ENCODE measurements around the gene PMEPA1.

Gene PMEPA1

GRCh38 chr20:57709823-57710799 is at the start of gene PMEPA1:
TSS of gene PMEPA1 (minus strand) at chr20:57710015. CDS start at chr20:57709582, 433 bp downstream.
- DNase-seq (ENCODE audit: low spot score): peak; percentile 90

- DNase-seq (ENCODE audit: low spot score): no peak
Measured at GRCh38 chr20:57757767-57758166, 48.0 kb upstream of the PMEPA1 start.

DNA sequence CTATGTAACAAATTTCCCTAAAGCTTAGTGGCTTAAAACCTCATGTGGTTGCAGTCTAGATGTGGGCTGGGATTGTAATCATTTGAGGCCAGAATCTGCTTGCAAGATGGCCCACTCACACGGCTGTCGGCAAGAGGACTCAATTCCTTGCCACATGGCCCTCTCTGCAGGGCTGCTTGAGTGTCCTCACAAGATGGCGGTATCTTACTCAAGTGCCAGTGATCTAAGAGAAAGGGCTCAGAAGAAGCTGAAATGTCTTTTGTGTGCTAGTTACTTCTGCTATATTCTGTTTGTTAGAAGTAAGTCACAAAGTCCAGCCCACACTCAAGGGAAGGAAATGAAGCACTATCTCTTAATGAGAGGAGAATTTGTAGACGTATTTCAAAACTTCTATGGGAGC is 47.1 kb upstream of the PMEPA1 start:
- no peak for DNase-seq (ENCODE audit: low spot score)

DNA sequence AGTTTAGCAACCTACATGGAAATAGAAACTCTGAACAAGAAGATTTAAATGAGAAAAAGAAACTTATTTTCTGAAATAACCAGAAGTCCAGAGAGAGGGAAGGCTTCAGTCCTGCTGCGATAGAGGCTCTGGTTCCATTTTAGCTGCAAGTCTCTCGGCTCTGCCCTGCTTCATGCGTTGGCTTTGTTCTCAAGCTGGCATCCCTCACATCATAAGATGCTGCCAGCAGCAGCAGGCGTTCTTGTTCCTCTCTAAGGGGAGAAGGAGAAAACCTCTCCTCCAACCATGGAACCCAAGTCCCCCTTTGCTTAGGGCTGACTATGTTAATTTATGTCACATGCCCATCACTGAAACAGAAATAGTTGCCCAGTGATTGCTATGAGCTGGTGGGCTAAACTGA is 46.4 kb upstream of the PMEPA1 start:
- DNase-seq (ENCODE audit: low spot score): no peak

GRCh38 chr20:57755609-57756008 is 45.8 kb upstream of the PMEPA1 start:
- no peak for DNase-seq (ENCODE audit: low spot score)

DNA sequence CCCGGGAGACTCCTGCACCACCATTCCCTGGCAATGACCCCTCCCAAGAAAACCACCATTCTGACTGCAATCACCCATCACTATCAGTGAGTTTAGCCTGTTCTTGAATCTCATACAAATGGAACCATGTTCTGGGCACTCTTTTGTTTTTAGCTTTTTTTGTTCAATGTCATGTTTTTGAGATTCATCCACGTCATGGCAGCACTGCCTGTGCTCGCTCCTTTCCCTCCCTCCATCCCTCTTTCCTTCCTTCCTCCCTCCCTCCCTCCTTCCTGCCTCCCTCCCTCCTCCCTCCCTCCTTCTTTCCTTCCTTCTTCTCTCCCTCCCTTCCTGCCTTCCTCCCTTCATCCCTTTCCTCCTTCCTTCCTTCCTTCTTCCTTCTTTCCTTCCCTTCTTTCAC is 44.4 kb upstream of the PMEPA1 start:
- DNase-seq (ENCODE audit: low spot score): no peak

DNA sequence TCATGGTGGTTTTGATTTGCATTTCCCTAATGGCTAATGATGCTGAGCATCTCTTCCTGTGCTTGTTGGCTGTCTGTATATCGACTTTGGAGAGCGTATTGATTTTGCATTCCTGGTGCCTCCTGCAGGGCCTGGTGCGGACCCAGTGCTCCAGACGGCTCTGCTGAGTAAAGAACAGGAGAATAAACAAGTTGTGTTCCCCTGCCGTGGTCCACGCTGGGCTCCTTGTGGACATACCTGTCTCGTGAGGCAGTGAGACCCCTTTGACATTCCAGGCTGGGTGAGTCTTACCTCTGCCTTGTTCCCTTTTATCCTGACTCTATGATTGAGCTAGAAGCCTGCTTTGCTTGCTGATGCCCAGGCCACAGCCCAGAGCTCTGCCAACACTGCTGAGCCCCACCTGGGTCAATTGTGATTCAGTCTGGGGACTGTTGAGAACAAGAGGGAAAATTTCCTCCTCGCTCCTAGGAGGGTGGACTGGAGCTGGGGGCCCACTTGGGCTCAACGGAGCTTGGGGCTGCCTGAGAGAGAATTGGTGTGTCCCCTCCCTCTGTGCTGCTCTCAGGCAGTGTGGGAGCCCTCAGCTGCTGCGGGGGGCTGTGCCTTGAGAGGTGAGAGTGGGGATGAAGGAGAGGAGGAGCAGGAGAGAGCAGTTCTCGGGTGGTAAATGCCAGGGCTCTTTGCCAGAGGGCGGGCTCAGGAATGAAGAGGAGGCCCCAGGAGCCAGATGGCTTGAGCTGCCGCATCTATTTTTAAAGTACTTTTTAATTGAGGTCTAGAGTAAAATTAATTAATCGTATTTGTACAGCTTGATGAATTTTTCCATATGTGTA is 43.7 kb upstream of the PMEPA1 start:
- no peak for DNase-seq (ENCODE audit: low spot score)

- no peak for DNase-seq (ENCODE audit: low spot score)
Measured at GRCh38 chr20:57751411-57751810, 41.6 kb upstream of the PMEPA1 start.

DNA sequence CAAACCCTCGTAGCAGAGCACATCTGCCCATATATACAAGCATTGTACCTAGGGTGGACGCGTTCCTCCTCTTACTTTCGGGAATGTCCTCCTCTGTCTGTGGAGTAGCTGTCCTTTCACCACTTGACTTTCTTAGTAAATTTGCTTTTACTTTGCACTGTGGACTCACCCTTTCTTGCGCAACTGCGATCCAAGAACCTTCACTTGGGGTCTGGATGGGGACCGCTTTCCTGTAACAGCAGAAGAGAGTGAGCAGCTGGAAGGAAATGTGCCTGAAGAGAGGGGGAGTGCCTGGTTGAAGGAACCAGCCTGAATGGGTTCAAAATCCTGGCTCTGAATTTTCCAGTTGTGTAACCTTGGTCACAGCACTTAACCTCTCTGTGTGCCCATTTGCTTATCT is 40.1 kb upstream of the PMEPA1 start:
- DNase-seq (ENCODE audit: low spot score): no peak

- DNase-seq (ENCODE audit: low spot score): no peak
Measured at GRCh38 chr20:57749131-57749690, 39.4 kb upstream of the PMEPA1 start.

DNA sequence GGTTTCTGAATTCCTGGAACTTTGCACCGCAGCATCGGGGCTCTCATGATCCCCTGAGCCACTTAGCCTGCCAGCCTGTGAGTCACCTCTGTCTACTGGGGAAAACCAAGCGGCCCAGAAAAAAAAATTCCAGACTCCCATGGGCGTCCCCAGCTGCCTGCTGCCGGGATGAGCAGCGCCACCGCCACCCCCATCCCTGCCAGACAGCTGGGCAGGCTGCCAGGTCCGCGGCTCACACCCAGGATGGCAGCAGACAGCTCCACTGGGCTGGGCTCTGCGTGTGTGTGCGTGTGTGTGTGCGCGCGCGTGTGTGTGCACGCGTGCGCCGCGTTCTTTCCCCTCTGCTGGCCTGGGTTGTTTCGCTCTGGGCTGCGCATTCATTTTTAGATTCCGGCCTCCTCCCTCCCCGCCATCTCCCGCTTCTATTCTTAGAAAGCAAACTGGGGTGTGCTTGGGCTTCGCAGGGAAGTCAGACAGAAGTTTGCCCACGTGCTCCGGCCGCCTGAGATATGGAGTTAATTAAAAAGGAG is 38.9 kb upstream of the PMEPA1 start:
- peak; percentile 19 for DNase-seq (ENCODE audit: low spot score)

DNA sequence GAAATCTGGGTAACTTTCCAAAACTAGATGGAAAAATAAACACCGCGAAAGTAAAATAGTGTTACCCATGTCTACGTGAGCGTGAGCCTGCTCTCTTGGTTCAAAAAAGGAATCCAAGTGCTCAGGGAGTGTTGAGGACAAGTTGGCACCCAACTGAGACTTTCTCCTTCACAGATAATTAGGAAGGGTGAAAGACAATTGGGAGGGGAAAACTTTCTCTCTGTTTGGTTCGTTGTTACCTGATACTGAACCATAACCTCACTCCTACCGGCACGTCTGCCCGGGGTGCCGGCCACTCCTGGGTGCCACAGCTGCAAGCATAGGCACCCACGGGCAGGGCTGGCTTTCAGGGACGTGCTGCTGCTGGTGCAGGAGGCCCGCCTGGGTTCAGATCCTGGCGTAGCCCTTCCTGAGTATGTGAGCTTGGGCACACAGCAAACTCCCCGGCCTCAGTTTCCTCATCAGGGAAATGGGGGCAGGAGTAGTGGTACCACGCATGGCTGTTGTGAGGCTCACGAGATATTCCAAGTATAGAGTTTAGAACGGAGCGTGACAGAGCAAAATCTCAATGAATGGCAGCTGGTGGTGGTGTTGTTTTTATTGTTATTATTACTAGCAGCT is 38.2 kb upstream of the PMEPA1 start:
- DNase-seq (ENCODE audit: low spot score): no peak

- DNase-seq (ENCODE audit: low spot score): no peak
Measured at GRCh38 chr20:57746832-57747404, 37.1 kb upstream of the PMEPA1 start.

- no peak for DNase-seq (ENCODE audit: low spot score)
Measured at GRCh38 chr20:57746201-57746600, 36.4 kb upstream of the PMEPA1 start.

GRCh38 chr20:57744206-57744605 is 34.4 kb upstream of the PMEPA1 start:
- no peak for DNase-seq (ENCODE audit: low spot score)

GRCh38 chr20:57743450-57744095 is 33.8 kb upstream of the PMEPA1 start:
- no peak for DNase-seq (ENCODE audit: low spot score)

DNA sequence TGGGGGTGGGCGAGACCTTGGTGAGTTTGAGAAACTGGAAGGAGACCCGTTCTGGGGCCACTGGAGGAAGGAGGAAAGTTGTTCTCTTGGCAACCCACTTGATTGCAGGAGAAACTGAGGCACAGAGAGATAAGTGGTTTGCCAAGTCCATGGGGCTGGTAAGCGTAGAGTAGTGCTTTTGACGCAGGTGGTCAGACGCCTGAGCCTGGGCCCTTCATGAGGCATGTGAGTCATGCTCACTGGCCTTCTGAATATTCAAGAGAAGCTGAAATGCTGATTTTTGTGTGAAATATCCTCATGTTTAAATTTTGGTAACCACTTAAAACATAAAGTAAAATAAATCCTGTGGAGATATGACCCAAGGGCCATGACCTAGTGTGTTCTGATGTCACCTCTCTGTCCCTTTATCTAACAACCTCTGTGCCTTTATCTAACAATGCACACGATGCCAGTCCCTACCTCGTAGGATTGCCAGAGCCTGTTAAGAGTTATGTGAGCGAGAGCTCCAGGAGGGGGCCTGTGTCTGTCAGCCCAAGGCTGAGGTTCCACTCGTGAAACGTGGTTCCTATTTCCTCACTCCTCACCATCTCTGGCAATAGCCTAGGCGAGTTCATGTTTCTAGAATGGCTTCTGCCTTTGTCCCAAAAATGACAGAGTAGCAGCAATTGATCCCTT is 32.8 kb upstream of the PMEPA1 start:
- DNase-seq (ENCODE audit: low spot score): no peak

GRCh38 chr20:57738484-57738883 is 28.7 kb upstream of the PMEPA1 start:
- DNase-seq (ENCODE audit: low spot score): no peak

DNA sequence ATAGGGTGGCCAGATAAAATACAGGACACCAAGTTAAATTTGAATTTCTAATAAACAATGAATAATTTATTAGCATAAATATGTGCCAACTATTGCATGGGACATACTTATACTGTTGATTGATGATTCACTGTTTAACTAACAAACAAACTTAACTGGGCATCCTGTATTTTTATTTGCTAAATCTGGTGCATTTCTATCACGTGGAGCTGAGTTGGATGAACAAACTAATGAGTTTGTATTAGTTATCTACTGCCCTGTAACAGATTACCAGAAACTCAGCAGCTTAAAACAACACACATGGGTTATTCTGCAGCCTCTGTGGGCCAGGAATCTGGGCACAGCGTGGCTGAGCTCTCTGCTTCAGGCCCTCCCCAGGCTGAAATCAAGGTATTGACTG is 28.2 kb upstream of the PMEPA1 start:
- no peak for DNase-seq (ENCODE audit: low spot score)

DNA sequence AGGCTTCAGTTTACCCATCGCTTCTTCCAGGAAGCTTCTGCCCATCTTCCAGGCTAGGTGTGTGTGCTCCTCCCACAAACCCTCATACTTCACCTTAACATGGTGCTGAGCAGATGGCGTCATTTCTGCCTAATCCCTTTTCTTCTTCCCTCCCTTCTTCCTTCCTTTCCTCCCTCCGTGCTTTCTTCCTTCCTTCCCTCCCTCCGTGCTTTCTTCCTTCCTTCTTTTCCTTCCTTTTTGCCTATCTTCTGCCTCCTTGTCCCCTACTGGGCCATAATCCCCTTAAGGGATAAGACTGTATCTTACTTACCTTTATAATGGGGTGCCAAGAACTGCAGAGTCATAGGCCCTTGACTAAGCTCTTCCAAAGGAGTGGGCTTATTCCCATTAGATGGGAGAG is 27.5 kb upstream of the PMEPA1 start:
- DNase-seq (ENCODE audit: low spot score): no peak
